Panc1 (cell line): ENCODE data around the gene WNT7B. TPM values are rescaled to one million over a fixed set of nuclear protein-coding genes. Genes with fewer than 3 reads are reported as not detected.

Experiments
- ATAC-seq: fragments of 200-7000 bp; cut with Tn5 transposase; 2 replicates; pipeline ENCODE4 v1.9.1; 2020; ENCODE audit warnings: mild to moderate bottlenecking, moderate library complexity
- BruUV-seq: library from RNA; stranded (reverse); fragments of 400-500 nt; replicated peaks from 2 replicates; lab custom pipeline; 2021; lab: Mats Ljungman, UMichigan
- CTCF ChIA-PET: fragments of 300-600 bp; sonication (Branson Sonifier 250); formaldehyde crosslinking; loops from one replicate; lab custom pipeline; 2022; ENCODE audit warnings: antibody characterized with exemption; lab: Charles Lee
- POLR2A ChIA-PET: fragments of 300-600 bp; sonication (Branson Sonifier 250); formaldehyde crosslinking; loops from one replicate; lab custom pipeline; 2022; ENCODE audit warnings: antibody characterized with exemption; lab: Charles Lee
- DNase-seq: peaks from one replicate; pipeline ENCODE4 v3.0.0-alpha.2; 2010; ENCODE audit warnings: low read depth, low spot score
- H3K27ac ChIP-seq: 2 replicates; pipeline ENCODE4 v1.5.1; 2011; ENCODE audit warnings: mild to moderate bottlenecking, low read length, inconsistent platforms
- H3K27me3 ChIP-seq: fragments of 200-500 bp; sonication (Bioruptor generic); 2 replicates; pipeline ENCODE4 v1.6.0; 2014; ENCODE audit warnings: low read length, inconsistent platforms; ENCODE audit not compliant: control insufficient read depth, insufficient read depth
- H3K36me3 ChIP-seq: fragments of 200-500 bp; sonication (Bioruptor generic); 2 replicates; pipeline ENCODE4 v1.5.1; 2014; ENCODE audit warnings: inconsistent platforms, mild to moderate bottlenecking, low read length, moderate library complexity; ENCODE audit not compliant: control insufficient read depth, insufficient read depth
- H3K4me1 ChIP-seq: 2 replicates; pipeline ENCODE4 v1.5.1; 2011; ENCODE audit warnings: inconsistent platforms, mild to moderate bottlenecking, low read length, moderate library complexity; ENCODE audit not compliant: control insufficient read depth, insufficient read depth
- H3K4me3 ChIP-seq, 2 experiments: 2 replicates each; pipeline ENCODE4 v1.5.1; 2011 to 2012; ENCODE audit warnings: low read depth in 2 of 2, low read length in 2 of 2, mild to moderate bottlenecking in 2 of 2, inconsistent platforms in 1 of 2, moderate library complexity in 1 of 2
- H3K9me3 ChIP-seq: fragments of 200-500 bp; sonication (Bioruptor generic); 2 replicates; pipeline ENCODE4 v1.5.1; 2014; ENCODE audit warnings: low read depth, mild to moderate bottlenecking, inconsistent platforms, low read length, moderate library complexity; ENCODE audit not compliant: control insufficient read depth, insufficient read depth
- POLR2AphosphoS5 ChIP-seq: IDR thresholded peaks from 2 replicates; pipeline ENCODE4 v1.6.1; 2012; ENCODE audit warnings: mild to moderate bottlenecking, low read depth, low read length, moderate library complexity
- REST ChIP-seq, 2 experiments: IDR thresholded peaks; 2 replicates each; pipeline ENCODE4 v1.6.1; 2011 to 2012; ENCODE audit warnings: low read depth in 2 of 2, control low read depth in 1 of 2, low read length in 1 of 2, mild to moderate bottlenecking in 1 of 2, moderate library complexity in 1 of 2; ENCODE audit not compliant: insufficient read depth in 1 of 2
- SIN3A ChIP-seq: IDR thresholded peaks from 2 replicates; pipeline ENCODE4 v1.6.1; 2012; ENCODE audit warnings: low read depth, mild to moderate bottlenecking, low read length, moderate library complexity, borderline replicate concordance; ENCODE audit not compliant: insufficient read depth
- TCF7L2 ChIP-seq: IDR thresholded peaks from 2 replicates; pipeline ENCODE4 v1.6.1; 2011; ENCODE audit warnings: mild to moderate bottlenecking, low read depth, low read length, inconsistent platforms
- in situ Hi-C: cut with HindIII; loops from 2 replicates; pipeline ENCODE4 v1.10.0; 2016; ENCODE audit warnings: low sequenced_read_pairs, low pct_unique_long_range_greater_than_20kb
- intact Hi-C: fragments of 100-400 bp; cut with micrococcal nuclease; formaldehyde crosslinking; loops from one replicate; pipeline ENCODE4 v1.10.0; 2022; ENCODE audit not compliant: unreplicated experiment
- total RNA-seq: library from RNA; stranded (reverse); gene quantifications from one replicate; pipeline ENCODE4 v1.2.1, GENCODE V29; 2021; ENCODE audit not compliant: unreplicated experiment
- TF ChIP-seq, protein P1 (sequence below): fragments of 450-650 bp; IDR thresholded peaks from 2 replicates; pipeline ENCODE4 v1.5.1; 2017; ENCODE audit warnings: mild to moderate bottlenecking

WNT7B gene
- total RNA-seq, 1 experiment from 2014 or later = 52.1 TPM

DNA sequence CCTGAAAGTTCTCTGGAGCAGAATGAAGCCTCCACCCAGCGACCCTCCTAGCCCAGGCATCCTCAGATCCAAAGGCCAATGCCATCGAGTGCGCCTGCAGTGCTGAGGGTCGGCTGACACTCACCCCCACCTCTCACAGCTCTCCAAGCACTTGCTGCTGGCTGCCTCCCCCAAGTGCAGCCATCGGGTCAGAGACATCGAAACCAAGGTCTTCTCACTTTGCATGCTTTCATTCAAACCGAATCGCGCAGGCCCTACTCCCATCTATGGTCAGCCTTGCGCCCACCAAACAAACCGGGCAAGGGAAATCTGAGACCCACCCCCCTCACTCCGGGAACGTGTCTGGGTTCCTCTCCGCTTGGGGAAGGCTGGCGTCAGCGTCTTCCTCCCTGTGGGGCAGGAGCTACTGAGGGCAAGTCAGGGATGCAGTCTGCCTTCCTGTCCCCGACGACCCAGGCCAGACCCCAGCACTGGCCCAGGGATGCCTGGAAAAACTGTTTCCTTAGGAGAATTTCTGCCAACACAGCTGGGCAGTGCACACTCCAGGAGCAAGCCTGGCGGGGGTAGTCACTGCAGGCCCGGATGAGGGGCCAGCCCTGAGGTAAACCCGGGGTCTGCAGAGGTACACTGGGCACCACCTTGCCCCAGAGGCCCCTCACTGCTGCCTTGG, 7.0 kb downstream of the WNT7B start:
- intact Hi-C loops = loop anchor here (5.0 kb wide), 1 partner anchor 53 kb away; no protein-coding TSS in a partner anchor
- Histone ChIP-seq H3K27me3 (no peaks in the 10 kb centered on the region), H3K36me3 (no peaks in the 10 kb centered on the region), H3K9me3 (no peaks in the 10 kb centered on the region), H3K27ac (peak overlapping the region; percentile 93), H3K4me1 (peaks cover 83% of the 10 kb centered on the region), H3K4me3 (peak overlapping the region; percentile 2 to 33; a peak in 2 of 4 replicates)
- DNase-seq (no peak), ATAC-seq (no peak)
- no TSS peak for BruUV-seq
- ChIA-PET CTCF (interaction anchor here (1.3 kb wide), 1 partner anchor 106 kb away, joined by 7 read pairs; no protein-coding TSS in a partner anchor), POLR2A (no interaction called here)
- in situ Hi-C loops = no loop called here
- TF ChIP-seq SIN3A (no peak), TCF7L2 (no peak), REST (IDR thresholded peaks at IDR 0.05; ENCODE audit: insufficient read depth in 1 of 2, low read depth in 2 of 2, low read length in 1 of 2) (no peak), POLR2AphosphoS5 (no peak)
- TF ChIP-seq, protein P1, sequence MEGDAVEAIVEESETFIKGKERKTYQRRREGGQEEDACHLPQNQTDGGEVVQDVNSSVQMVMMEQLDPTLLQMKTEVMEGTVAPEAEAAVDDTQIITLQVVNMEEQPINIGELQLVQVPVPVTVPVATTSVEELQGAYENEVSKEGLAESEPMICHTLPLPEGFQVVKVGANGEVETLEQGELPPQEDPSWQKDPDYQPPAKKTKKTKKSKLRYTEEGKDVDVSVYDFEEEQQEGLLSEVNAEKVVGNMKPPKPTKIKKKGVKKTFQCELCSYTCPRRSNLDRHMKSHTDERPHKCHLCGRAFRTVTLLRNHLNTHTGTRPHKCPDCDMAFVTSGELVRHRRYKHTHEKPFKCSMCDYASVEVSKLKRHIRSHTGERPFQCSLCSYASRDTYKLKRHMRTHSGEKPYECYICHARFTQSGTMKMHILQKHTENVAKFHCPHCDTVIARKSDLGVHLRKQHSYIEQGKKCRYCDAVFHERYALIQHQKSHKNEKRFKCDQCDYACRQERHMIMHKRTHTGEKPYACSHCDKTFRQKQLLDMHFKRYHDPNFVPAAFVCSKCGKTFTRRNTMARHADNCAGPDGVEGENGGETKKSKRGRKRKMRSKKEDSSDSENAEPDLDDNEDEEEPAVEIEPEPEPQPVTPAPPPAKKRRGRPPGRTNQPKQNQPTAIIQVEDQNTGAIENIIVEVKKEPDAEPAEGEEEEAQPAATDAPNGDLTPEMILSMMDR = no peak

DNA sequence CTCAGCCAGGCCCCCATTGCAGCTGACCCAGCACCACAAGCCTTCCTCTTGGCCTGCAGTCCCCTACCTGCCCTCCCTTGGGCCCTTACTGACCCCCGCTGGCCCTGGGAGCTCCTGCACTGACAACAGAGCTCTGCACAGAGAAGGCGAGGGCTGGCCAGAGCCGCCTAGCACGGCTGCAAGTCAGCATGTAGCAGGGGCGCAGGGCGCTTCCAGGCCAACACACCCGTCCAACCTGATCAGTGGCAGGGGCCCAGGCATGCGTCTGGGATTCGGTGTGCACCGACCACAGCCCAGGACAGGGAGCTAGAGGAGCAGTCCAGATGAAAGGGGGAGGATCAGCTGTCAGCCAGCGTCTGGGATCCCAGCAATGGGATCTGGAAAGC, 7.6 kb downstream of the WNT7B start:
- Histone ChIP-seq H3K36me3 (no peaks in the 10 kb centered on the region), H3K4me1 (peaks cover 84% of the 10 kb centered on the region), H3K9me3 (no peaks in the 10 kb centered on the region), H3K27ac (peak overlapping the region; percentile 93), H3K27me3 (no peaks in the 10 kb centered on the region), H3K4me3 (peak overlapping the region in 1 of 2 experiments; percentile 33; a peak in 2 of 4 replicates)
- ATAC-seq (peak; percentile 71), DNase-seq (no peak)
- in situ Hi-C loops (no loop called here), intact Hi-C loops (loop anchor here (5.0 kb wide), 1 partner anchor 52 kb away; no protein-coding TSS in a partner anchor)
- TF ChIP-seq SIN3A (no peak), TCF7L2 (peak; percentile 8; the same call in 1 of the 2 replicates), POLR2AphosphoS5 (no peak; the same call in 1 of the 2 replicates), REST (IDR thresholded peaks at IDR 0.05; ENCODE audit: insufficient read depth in 1 of 2, low read depth in 2 of 2, low read length in 1 of 2) (no peak)
- TF ChIP-seq, protein P1 = peak; percentile 22
- ChIA-PET CTCF (interaction anchor here (1.3 kb wide), 1 partner anchor 106 kb away, joined by 7 read pairs; no protein-coding TSS in a partner anchor), POLR2A (no interaction called here)
- no TSS peak for BruUV-seq
